OCI-LY3 (cell line): Measurements from ENCODE around the gene KIF18A.

Source experiments
- EZH2phosphoT487 ChIP-seq: fragments of 200-600 bp; shearing (Covaris generic); IDR thresholded peaks from 2 replicates; pipeline ENCODE4 v1.6.1; 2018; ENCODE audit warnings: antibody characterized with exemption, mixed run types, low read depth
- TF ChIP-seq, protein P1 (sequence below): fragments of 200-600, 300-600 bp; sonication (generic); IDR thresholded peaks from 2 replicates; pipeline ENCODE4 v1.5.1; 2014; ENCODE audit warnings: antibody characterized with exemption, low read length, low read depth

DNA sequence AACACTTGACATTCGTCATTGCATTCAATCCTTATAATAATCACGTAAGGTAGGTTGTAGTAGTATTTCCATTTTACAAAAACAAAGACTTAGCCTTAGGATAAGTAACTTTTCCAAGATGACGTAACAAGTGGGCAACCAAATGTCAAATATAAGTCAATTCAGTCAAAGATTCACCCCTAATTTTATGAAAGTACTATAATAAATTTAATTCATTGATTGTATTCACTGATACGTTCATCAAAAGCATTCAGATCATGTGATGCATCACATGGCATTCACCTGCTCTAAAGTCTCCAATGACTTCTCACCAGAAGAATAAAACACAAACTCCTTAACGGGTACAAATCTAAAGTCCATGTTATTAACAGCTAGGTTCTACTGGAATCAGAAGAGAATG is 2.1 kb downstream of the KIF18A start:
- TF ChIP-seq, protein P1, sequence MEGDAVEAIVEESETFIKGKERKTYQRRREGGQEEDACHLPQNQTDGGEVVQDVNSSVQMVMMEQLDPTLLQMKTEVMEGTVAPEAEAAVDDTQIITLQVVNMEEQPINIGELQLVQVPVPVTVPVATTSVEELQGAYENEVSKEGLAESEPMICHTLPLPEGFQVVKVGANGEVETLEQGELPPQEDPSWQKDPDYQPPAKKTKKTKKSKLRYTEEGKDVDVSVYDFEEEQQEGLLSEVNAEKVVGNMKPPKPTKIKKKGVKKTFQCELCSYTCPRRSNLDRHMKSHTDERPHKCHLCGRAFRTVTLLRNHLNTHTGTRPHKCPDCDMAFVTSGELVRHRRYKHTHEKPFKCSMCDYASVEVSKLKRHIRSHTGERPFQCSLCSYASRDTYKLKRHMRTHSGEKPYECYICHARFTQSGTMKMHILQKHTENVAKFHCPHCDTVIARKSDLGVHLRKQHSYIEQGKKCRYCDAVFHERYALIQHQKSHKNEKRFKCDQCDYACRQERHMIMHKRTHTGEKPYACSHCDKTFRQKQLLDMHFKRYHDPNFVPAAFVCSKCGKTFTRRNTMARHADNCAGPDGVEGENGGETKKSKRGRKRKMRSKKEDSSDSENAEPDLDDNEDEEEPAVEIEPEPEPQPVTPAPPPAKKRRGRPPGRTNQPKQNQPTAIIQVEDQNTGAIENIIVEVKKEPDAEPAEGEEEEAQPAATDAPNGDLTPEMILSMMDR: no peak
- no peak for TF ChIP-seq EZH2phosphoT487
